SK-N-MC (cell line): ENCODE measurements around the gene PLA2G4B.

Experiments used
- EZH2 ChIP-seq: fragments of 200-600 bp; sonication (generic); IDR thresholded peaks from one replicate; pipeline ENCODE4 v1.6.1; 2017; ENCODE audit warnings: antibody characterized with exemption
- POLR2AphosphoS5 ChIP-seq: IDR thresholded peaks from 2 replicates; pipeline ENCODE4 v1.6.1; 2012; ENCODE audit warnings: mild to moderate bottlenecking, low read depth, low read length, borderline replicate concordance

GRCh38 chr15:41822957-41823356 is 15.7 kb upstream of the PLA2G4B start:
- TF ChIP-seq POLR2AphosphoS5: no peak
- no peak for TF ChIP-seq EZH2
